AG04449 (cell line): ENCODE results near the gene SMYD5.

Experiments
- CTCF ChIA-PET: fragments of 350-600 bp; formaldehyde crosslinking; extraction: SDS; loops from one replicate; lab custom pipeline; 2021; ENCODE audit warnings: antibody characterized with exemption; lab: Yijun Ruan, JAX
- POLR2A ChIA-PET: fragments of 400-600, 350-600 bp; formaldehyde crosslinking; extraction: SDS; loops from one replicate; lab custom pipeline; 2020; ENCODE audit warnings: antibody characterized with exemption, inconsistent platforms; lab: Yijun Ruan, JAX
- DNase-seq: peaks from one replicate; pipeline ENCODE4 v3.0.0-alpha.2; 2010; ENCODE audit warnings: low read depth, low spot score
- H3K4me3 ChIP-seq: 2 replicates; pipeline ENCODE4 v1.5.1; 2011; ENCODE audit warnings: low read depth, mild to moderate bottlenecking, control low read depth, low read length
- CTCF ChIP-seq: IDR thresholded peaks from one replicate; pipeline ENCODE4 v1.5.1; 2011; ENCODE audit warnings: mild to moderate bottlenecking, moderate library complexity, low read length, control low read depth, inconsistent platforms; ENCODE audit not compliant: insufficient read depth; ENCODE audit errors: missing control alignments

The SMYD5 gene

GRCh38 chr2:73235315-73236028 is 21.4 kb downstream of the SMYD5 start:
- TF ChIP-seq CTCF: no peak
- POLR2A ChIA-PET: no interaction called here
- peak overlapping the region; percentile 93 for H3K4me3 ChIP-seq
- CTCF ChIA-PET: interaction anchor here (0.8 to 4.8 kb wide), 4 partner anchors 9 to 342 kb away, joined by 3 to 35 read pairs (median 12); partner anchors contain the start of gene SMYD5
- no peak for DNase-seq

GRCh38 chr2:73237168-73237567 is 23.1 kb downstream of the SMYD5 start:
- DNase-seq: no peak
- no peak for TF ChIP-seq CTCF
- ChIA-PET CTCF (interaction anchor here (2.0 kb wide), 1 partner anchor 25 kb away, joined by 8 read pairs; no protein-coding TSS in a partner anchor), POLR2A (no interaction called here)
- no peak overlapping the region for H3K4me3 ChIP-seq

GRCh38 chr2:73238149-73238548 is 24.1 kb downstream of the SMYD5 start:
- DNase-seq: no peak
- CTCF ChIA-PET: interaction anchor here (0.7 to 2.0 kb wide), 3 partner anchors 12 to 345 kb away, joined by 3 to 8 read pairs (median 3); no protein-coding TSS in a partner anchor
- TF ChIP-seq CTCF: no peak
- POLR2A ChIA-PET: interaction anchor here (0.8 kb wide), 1 partner anchor 9 kb away, joined by 3 read pairs; no protein-coding TSS in a partner anchor
- no peak overlapping the region for H3K4me3 ChIP-seq

- DNase-seq: no peak
- H3K4me3 ChIP-seq: no peak overlapping the region
- TF ChIP-seq CTCF: no peak
- POLR2A ChIA-PET: no interaction called here
- CTCF ChIA-PET: interaction anchor here (0.7 to 2.0 kb wide), 3 partner anchors 21 to 346 kb away, joined by 3 to 8 read pairs (median 5); no protein-coding TSS in a partner anchor
These were observed 24.9 kb downstream of the SMYD5 start for GRCh38 chr2:73238976-73239375.

- ChIA-PET CTCF (interaction anchor here (2.0 kb wide), 1 partner anchor 20 kb away, joined by 5 read pairs; no protein-coding TSS in a partner anchor), POLR2A (no interaction called here)
- H3K4me3 ChIP-seq: no peak overlapping the region
- TF ChIP-seq CTCF: no peak
- no peak for DNase-seq
These were observed 25.7 kb downstream of the SMYD5 start for GRCh38 chr2:73239776-73240175.

GRCh38 chr2:73243884-73244570 is 30.0 kb downstream of the SMYD5 start:
- ChIA-PET POLR2A (interaction anchor here (0.7 to 1.8 kb wide), 2 partner anchors 10 to 16 kb away, joined by 3 to 4 read pairs; partner anchors contain the start of gene CCT7), CTCF (interaction anchor here (0.9 to 2.1 kb wide), 4 partner anchors 10 to 159 kb away, joined by 3 to 9 read pairs (median 4); partner anchors contain the start of gene CCT7)
- TF ChIP-seq CTCF: no peak
- no peak for DNase-seq
- H3K4me3 ChIP-seq: no peak overlapping the region
